ENCODE results near the gene SENP1. TPM values are rescaled to one million over a fixed set of nuclear protein-coding genes. Genes with fewer than 3 reads are reported as not detected.

SENP1 gene
- total and polyA plus RNA-seq, 12 donors = 2.1 to 10.7 (median 8.5) TPM

GRCh38 chr12:48080821-48081220 is 25.1 kb downstream of the SENP1 start:
- intact Hi-C loops (cut with DNase I) = loop anchor here in 5 of 10 donors (5.0 to 10.0 kb wide), 5 partner anchors 81 to 536 kb away; partner anchors contain the start of gene RPAP3 (in 1 of the 5)
- WGBS, 2 donors = 97% methylated on average over 3 of the region's 3 CpGs
- H3K27ac ChIP-seq = no peak overlapping the region
- H3K4me1 ChIP-seq = peaks cover 0 to 3% (median 0%) of the 10 kb centered on the region in 9 donors
- H3K36me3 ChIP-seq = peaks cover 0 to 84% (median 20%) of the 10 kb centered on the region in 9 donors
- H3K4me3 ChIP-seq = no peak overlapping the region
- DNase-seq = no peak
- ATAC-seq = no peak
- no peaks in the 10 kb centered on the region for H3K27me3 ChIP-seq
- TF ChIP-seq CTCF (IDR thresholded peaks at IDR 0.05) = no peak
- H3K9me3 ChIP-seq = peaks cover 0 to 5% (median 0%) of the 10 kb centered on the region in 11 donors

GRCh38 chr12:48080285-48080684 is 25.6 kb downstream of the SENP1 start:
- intact Hi-C loops (cut with DNase I) = loop anchor here in 5 of 10 donors (5.0 to 10.0 kb wide), 5 partner anchors 82 to 537 kb away; partner anchors contain the start of gene RPAP3 (in 1 of the 5)
- TF ChIP-seq CTCF (IDR thresholded peaks at IDR 0.05) = no peak
- Histone ChIP-seq H3K9me3 (peaks cover 0 to 5% (median 0%) of the 10 kb centered on the region in 11 donors), H3K4me1 (peaks cover 0 to 3% (median 0%) of the 10 kb centered on the region in 9 donors), H3K27me3 (no peaks in the 10 kb centered on the region), H3K4me3 (no peak overlapping the region), H3K27ac (no peak overlapping the region), H3K36me3 (peaks cover 0 to 82% (median 20%) of the 10 kb centered on the region in 9 donors)
- ATAC-seq = no peak
- 93% methylated on average over 5 of the region's 5 CpGs for WGBS, 2 donors
- DNase-seq = no peak

- no peak overlapping the region for H3K27ac ChIP-seq
- TF ChIP-seq CTCF (IDR thresholded peaks at IDR 0.05) = no peak
- H3K36me3 ChIP-seq = peaks cover 0 to 84% (median 26%) of the 10 kb centered on the region in 9 donors
- DNase-seq = no peak
- ATAC-seq = no peak
- intact Hi-C loops (cut with DNase I) = no loop called here
- H3K9me3 ChIP-seq = peaks cover 0 to 5% (median 0%) of the 10 kb centered on the region in 11 donors
- peaks cover 0 to 3% (median 0%) of the 10 kb centered on the region in 9 donors for H3K4me1 ChIP-seq
- H3K27me3 ChIP-seq = no peaks in the 10 kb centered on the region
- WGBS, 2 donors = 95% methylated on average over 5 of the region's 5 CpGs
- no peak overlapping the region for H3K4me3 ChIP-seq
These were observed 27.0 kb downstream of the SENP1 start for GRCh38 chr12:48078901-48079300.

DNA sequence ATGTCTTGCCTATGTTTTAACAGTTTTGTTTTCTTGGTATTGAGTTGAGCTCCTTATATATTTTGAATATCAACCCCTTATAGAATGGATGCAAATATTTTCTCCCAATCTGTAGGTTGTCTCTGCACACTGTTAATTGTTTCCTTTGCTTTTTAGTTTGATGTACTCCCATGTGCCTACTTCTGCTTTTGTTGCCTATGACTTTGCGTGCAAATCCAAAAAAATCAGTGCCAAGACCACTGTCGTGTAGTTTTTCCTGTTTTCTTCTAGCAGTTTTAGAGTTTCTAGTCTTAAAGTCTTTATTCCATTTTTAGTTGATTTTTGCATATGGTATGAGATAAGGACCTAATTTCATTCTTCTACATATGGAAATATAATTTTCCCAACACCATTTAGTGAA is 28.8 kb downstream of the SENP1 start:
- ATAC-seq (no peak), DNase-seq (no peak)
- Histone ChIP-seq H3K4me3 (no peak overlapping the region), H3K36me3 (peaks cover 0 to 84% (median 18%) of the 10 kb centered on the region in 9 donors), H3K27ac (no peak overlapping the region), H3K9me3 (peaks cover 0 to 5% (median 0%) of the 10 kb centered on the region in 11 donors), H3K4me1 (peaks cover 0 to 3% (median 0%) of the 10 kb centered on the region in 9 donors), H3K27me3 (no peaks in the 10 kb centered on the region)
- TF ChIP-seq CTCF (IDR thresholded peaks at IDR 0.05) = no peak
- intact Hi-C loops (cut with DNase I) = no loop called here
- 95% methylated on average over 2 of the region's 2 CpGs for WGBS, 2 donors

Measured in heart right ventricle (tissue), 16 donors.